Amygdala (tissue), 56 donors: Measurements from ENCODE around the gene CDK12.
"Not testable (repeated sequence)": the region's sequence is repeated elsewhere in the genome, so short reads cannot be mapped to it uniquely, and the experiment has no call there.

Experiments used
- DNase-seq, 56 donors: peaks; one replicate each; lab custom pipeline; 2025; lab: John Stamatoyannopoulos, UW

Gene CDK12

GRCh38 chr17:39461113-39461925, at the start of gene CDK12:
TSS of gene CDK12 (plus strand) at chr17:39461486. CDS start at chr17:39462072, 586 bp downstream.
- DNase-seq = peak; percentile 28 to 98 (median 90)

GRCh38 chr17:39416141-39416540, 45.1 kb upstream of the CDK12 start:
- no peak for DNase-seq

- no peak for DNase-seq
Measured at GRCh38 chr17:39429600-39429999, 31.7 kb upstream of the CDK12 start.

- not testable (repeated sequence) for DNase-seq
Measured at GRCh38 chr17:39439868-39440267, 21.4 kb upstream of the CDK12 start.

- no peak for DNase-seq
Measured at GRCh38 chr17:39443326-39443725, 18.0 kb upstream of the CDK12 start.

- DNase-seq = no peak
Measured at GRCh38 chr17:39447561-39447960, 13.7 kb upstream of the CDK12 start.

- DNase-seq = no peak
Measured at GRCh38 chr17:39450051-39450450, 11.2 kb upstream of the CDK12 start.

- peak; percentile 18 to 93 (median 81) for DNase-seq
Measured at GRCh38 chr17:39450847-39451581, 10.3 kb upstream of the CDK12 start, which contains the start of gene MED1. TSS of gene MED1 (minus strand) at chr17:39451263. CDS start at chr17:39451062, 201 bp downstream.

GRCh38 chr17:39455919-39456318, 5.4 kb upstream of the CDK12 start:
- no peak for DNase-seq

- peak in 33 of 56 donors; percentile 8 to 72 (median 43) for DNase-seq
Measured at GRCh38 chr17:39461926-39462569, 762 bp downstream of the CDK12 start.

GRCh38 chr17:39462631-39463375, 1.5 kb downstream of the CDK12 start:
- peak in 3 of 56 donors; percentile 3 to 20 (median 18) for DNase-seq

GRCh38 chr17:39464639-39465181, 3.4 kb downstream of the CDK12 start:
- DNase-seq = not testable (repeated sequence)

GRCh38 chr17:39468610-39469009, 7.3 kb downstream of the CDK12 start:
- DNase-seq = not testable (repeated sequence)

- DNase-seq = no peak
Measured at GRCh38 chr17:39473310-39473709, 12.0 kb downstream of the CDK12 start.

GRCh38 chr17:39479631-39480030, 18.3 kb downstream of the CDK12 start:
- not testable (repeated sequence) for DNase-seq

- no peak for DNase-seq
Measured at GRCh38 chr17:39483506-39483905, 22.2 kb downstream of the CDK12 start.

GRCh38 chr17:39484178-39484577, 22.9 kb downstream of the CDK12 start:
- no peak for DNase-seq

- DNase-seq = no peak
Measured at GRCh38 chr17:39485555-39485954, 24.3 kb downstream of the CDK12 start.

GRCh38 chr17:39486242-39486641, 25.0 kb downstream of the CDK12 start:
- no peak for DNase-seq

GRCh38 chr17:39487490-39487889, 26.2 kb downstream of the CDK12 start:
- not testable (repeated sequence) for DNase-seq
